OCI-LY3 (cell line): ENCODE measurements around the gene RAB34.

Experiments used
- EZH2phosphoT487 ChIP-seq: fragments of 200-600 bp; shearing (Covaris generic); IDR thresholded peaks from 2 replicates; pipeline ENCODE4 v1.6.1; 2018; ENCODE audit warnings: antibody characterized with exemption, mixed run types, low read depth
- TF ChIP-seq, protein P1 (sequence below): fragments of 200-600, 300-600 bp; sonication (generic); IDR thresholded peaks from 2 replicates; pipeline ENCODE4 v1.5.1; 2014; ENCODE audit warnings: antibody characterized with exemption, low read length, low read depth

DNA sequence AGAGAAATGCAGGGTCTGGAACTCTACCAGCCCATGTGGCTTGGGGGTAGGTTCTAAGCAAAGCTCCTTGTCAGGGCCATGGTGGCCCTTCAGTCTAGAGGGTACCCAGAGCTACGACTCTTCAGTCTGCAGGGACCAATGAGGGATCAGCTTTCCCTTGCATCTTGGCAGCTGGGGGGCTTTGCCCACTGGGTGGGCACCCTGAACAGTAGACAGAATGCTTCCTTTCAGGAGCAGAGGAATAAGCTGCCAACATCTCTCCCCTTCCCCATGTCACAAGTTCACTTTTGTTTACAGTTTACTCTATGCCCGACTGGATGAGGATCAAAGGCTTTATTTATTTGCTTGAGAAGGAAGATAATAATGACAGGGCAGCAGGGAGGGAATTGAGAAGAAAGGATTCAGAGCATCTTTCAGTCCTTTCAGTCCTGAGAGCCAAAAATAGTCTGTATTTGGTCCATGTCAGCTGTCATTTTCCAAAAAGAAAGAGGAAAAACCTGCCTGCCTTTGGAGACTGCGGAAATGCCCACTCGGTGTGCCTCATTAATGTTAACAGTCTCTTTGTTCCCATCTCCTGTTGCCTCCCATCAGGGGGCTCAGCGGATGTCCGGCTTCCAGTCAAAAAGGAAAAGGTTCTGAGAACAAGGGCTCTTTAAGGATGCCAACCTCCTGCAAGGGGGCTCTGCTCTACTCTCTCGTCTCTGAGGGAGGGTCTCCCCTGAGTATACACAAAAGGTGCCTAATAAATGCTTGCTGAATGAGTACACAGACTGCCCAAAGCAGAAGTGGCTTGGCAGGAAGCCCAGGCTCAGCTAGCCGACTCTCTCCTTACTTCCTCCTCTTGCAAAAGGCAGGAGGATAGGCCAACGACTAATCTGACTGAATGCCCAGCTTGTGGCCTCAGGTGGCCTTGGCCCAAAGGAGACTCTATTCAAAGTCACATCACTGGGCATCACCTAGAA is 43.2 kb upstream of the RAB34 start:
- TF ChIP-seq, protein P1, sequence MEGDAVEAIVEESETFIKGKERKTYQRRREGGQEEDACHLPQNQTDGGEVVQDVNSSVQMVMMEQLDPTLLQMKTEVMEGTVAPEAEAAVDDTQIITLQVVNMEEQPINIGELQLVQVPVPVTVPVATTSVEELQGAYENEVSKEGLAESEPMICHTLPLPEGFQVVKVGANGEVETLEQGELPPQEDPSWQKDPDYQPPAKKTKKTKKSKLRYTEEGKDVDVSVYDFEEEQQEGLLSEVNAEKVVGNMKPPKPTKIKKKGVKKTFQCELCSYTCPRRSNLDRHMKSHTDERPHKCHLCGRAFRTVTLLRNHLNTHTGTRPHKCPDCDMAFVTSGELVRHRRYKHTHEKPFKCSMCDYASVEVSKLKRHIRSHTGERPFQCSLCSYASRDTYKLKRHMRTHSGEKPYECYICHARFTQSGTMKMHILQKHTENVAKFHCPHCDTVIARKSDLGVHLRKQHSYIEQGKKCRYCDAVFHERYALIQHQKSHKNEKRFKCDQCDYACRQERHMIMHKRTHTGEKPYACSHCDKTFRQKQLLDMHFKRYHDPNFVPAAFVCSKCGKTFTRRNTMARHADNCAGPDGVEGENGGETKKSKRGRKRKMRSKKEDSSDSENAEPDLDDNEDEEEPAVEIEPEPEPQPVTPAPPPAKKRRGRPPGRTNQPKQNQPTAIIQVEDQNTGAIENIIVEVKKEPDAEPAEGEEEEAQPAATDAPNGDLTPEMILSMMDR = no peak
- no peak for TF ChIP-seq EZH2phosphoT487
